C1 segment of cervical spinal cord (tissue), 14 donors: Measurements from ENCODE around the gene RIPK1.

Experiments
- DNase-seq, 14 donors: peaks; one replicate each; lab custom pipeline; 2025; lab: John Stamatoyannopoulos, UW

The RIPK1 gene

DNA sequence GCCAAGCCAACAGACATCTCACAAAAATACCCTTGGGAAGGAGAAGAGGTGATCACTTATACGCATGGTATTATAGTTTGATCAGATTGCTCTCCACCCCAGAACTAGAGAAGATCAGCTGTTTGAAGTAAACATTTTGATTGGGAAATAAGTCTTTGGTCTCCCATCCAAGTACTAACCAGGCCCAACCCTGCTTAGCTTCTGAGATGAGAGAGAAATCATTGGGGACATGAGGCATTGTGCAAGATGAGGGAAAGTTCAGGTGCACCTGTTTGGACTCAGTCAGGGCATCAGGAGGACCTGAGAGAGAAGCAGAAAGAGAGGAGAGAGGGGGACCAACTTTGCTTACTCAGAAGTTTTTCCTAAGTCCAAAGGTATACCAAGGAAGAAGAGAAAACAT lies 11.4 kb downstream of the RIPK1 start:
- DNase-seq, result no peak

DNA sequence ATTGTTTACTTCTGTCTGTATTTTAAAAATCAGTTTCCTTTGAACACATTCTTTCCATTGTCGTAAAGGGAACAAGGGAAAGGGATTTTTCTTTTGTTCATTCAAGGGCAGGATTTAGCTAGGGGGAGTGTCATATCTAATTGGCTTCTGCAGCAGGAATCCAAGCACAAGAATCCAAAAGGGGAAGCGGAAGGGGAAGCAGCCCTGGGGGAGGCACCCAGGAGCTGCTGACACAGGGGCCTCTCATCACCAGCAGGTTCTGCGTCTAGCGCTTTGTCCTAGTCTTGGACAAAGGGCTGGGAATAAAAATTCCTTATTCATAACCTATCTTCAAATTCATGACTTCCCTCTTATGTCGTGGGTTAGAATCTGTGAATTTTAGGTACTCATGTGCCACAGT lies 13.7 kb downstream of the RIPK1 start:
- DNase-seq, result peak in 7 of 14 donors; percentile 2 to 32 (median 10)

DNA sequence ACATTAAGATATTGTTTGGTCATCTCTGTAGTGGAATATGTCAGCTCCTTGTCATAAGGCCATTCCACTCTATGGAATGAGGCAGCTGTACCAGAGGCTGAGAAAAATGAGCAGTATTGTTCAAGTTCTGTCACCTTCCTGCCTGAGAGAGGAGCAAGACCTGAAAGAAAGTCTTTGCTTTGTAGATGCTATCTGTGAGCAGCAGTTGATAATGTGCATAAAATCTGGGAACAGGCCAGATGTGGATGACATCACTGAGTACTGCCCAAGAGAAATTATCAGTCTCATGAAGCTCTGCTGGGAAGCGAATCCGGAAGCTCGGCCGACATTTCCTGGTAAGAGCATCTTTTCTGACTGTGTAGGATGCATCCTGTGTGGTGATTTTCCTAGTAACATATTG lies 16.8 kb downstream of the RIPK1 start:
- DNase-seq, result peak in 1 of 14 donors; percentile 17

DNA sequence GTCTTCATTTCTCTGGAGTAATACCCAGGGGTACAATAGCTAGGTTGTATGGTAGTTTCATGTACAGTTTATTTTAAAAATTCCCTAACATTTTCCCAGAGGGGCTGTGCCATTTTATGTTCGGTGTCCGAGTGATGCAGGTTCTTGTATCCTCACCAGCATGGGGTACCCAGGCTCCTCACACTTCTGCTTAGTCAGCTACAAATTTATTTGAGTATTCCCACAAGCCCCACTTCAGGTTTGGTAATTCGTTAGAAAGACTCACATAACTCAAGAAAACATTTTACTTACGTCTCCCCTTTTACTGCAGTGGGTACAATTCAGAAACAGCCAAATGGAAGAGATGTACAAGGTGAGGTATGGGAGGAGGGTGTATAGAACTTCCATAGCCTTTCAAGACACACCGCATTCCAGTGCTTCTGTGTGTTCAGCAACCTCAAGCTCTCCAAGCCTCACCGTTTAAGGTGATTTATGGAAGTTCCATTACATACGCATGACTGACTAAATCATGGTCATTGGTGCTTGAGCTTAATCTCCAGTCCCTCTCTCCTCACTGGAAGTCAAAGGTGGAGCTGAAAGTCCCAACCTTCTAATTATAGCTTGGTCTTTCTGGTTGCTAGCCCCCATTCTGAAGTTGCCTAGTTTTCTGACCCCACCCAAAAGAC lies 18.1 kb downstream of the RIPK1 start:
- DNase-seq, result no peak

DNA sequence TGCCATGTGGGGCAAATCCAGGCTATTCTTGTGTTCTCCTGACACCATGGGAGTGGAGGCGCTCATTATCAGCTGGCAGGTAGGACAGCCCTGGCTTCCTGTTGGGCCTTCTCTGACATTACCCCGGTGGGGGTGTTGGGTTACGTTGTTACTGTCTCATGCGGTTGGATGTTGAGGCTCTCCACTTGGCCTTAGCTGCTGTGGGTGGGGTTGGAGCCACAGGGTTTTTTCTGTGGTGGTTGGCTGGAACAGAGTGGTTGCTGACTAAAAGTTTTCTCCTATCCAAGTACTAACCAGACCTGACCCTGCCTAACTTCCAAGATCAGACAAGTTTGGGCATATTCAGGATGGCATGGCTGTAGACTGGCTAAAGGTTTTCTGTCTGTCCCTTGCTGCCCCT lies 20.2 kb downstream of the RIPK1 start:
- no peak for DNase-seq

DNA sequence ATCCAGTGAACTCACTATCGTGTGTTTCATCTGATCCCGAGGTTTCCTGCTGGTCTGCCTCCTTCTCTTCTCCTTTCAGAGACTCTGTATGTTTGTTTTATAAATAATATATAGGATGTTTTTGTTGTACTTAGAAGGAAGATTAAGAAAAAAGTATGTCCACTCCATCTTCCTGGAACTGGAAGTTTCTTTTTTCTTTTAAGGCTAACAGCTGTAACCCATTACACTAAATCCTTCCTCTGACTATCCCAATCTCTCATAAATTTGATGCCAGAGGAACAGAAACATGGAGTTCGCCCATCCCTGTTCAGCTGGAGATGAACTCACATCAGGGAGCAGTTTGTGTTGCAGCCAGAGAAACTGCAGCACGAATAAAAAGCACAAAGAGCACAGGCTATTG lies 20.7 kb downstream of the RIPK1 start:
- DNase-seq, result no peak

DNA sequence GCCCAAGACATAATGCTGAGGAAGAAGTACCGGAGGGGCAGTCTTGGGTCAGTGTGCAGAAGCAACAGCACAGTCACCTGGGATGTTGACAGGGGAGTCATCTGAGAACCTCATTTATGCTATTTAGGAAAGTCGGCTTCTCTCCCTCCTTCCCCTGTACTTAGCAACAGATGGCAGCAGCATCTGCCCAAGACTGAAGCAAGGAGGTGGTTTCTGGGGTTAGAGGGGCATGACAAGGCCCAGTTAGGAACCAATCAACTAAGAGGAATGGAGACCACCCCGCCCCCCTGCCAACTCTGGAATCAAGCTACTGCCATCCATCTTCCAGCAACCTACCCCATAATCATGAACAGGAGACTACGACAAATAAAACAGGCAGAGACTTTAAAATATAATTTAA lies 21.7 kb downstream of the RIPK1 start:
- DNase-seq, result no peak

DNA sequence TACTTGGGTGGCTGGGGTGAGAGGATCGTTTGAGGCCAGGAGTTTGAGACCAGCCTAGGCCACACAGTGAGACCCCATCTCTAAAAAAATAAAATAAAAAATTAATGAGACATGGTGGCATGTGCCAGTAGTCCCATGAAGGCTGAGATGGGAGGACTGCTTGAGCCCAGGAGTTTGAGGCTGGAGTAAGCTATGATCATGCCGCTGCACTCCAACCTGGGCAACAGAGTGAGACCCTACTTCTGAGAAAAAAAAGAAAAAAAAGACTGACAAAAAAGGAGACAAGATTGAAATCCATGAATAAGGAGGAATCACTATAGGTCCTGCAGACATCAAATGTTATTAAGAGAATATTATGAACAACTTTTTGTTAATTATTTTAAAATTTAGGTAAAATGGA lies 26.5 kb downstream of the RIPK1 start:
- DNase-seq, result no peak

DNA sequence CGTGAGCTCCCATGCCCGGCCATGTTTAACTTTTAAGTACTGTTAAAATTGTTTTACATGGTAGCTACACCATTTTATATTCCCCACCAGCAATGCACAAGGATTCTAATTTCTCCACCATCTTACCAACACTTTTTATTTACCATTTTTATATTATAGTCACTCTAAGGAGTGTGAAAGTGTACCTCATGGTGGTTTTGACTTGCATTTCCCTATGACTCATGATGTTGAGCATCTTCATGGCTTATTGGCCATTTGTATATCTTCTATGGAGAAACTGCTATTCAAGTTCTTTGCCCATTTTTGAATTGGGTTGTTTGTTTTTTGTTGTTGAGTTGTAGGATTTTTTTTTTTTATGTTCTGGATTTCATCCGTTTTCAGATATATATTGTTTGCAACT lies 34.6 kb downstream of the RIPK1 start:
- no peak for DNase-seq

DNA sequence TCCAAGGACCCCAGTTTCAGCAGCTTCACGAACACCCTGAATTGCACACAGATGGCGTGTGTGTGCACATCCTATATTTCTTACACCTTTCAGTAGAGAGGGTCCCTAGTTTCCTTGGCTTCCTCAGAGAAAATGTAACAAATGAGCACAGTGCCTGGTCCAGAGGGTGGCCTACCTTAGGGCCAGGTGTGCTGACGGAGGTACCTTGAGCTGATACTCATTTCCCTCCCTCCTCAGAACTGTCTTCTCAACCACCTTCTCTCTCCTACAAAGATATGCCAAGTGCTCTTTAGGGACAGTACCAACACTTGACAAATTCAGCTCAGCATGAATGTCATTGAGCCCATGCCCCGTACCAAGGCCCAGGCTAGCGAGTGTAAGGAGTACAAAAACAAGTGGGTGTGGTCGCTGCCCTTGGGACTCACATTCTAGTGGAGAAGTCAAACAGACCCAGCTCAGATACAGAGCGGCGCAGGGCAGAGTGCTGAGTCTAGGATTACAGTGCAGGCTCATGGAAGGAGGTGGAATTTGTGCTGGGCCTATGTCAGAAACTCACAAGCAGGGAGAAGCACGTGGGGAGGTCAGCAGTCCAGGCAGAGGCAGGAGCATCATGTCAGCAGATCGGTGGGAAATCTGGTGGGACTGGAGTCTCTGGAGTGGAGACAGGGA lies 40.6 kb downstream of the RIPK1 start:
- no peak for DNase-seq

DNA sequence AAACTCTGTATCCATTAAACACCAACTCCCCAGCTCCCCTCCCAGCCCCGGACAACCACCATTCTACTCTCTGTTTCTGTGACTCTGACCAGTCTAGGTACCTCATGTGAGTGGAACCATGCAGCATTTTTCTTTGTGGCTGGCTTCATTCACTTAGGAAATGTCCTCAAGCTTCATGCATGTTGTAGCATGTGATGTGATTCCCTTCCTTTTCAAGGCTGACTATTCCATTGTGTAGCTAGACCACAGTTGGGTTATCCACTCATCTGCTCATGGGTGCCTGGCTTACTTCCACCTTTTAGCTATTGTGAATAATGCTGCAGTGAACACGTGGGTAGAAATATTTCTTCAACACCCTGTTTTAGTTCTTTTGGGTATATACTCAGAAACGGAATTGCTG lies 41.5 kb downstream of the RIPK1 start:
- DNase-seq, result no peak

DNA sequence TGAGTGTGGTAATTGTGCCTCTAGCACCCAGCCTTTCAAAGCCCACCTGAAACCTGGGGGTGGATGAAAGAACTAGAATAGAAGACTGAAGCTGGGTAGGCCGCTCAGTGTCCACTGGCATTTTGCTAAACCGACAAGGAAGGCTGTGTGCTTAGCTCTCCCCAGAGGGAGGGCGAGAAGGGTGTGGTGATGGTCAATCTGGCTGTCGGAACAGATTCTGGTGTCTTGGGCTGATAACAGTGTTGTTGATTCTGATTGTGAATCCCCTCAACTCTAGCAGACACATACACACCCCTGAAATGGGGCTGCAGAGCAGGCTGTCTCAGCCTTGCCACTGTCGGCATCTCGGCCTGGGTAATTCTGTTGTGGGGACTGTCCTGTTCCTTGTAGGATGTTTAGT lies 46.1 kb downstream of the RIPK1 start:
- no peak for DNase-seq

DNA sequence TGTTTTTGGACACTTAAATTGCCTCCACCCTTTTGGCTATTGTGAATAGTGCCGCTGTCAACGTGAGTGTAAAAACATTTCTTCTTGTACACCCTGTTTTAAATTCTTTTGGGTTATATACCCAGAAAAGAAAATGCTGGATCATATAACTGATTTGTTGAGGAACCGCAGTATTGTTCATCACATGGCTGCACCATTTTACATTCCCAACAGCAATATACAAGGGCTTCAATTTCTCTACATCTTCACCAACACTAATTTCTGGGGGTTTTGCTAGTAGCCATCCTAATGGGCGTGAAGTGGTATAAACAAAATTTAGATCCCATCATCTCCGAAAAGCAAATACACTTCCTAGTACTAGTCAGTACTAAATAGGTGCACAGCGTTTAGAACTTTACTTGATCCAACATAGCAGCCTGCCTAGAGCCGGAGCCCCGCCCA lies 49.6 kb downstream of the RIPK1 start:
- no peak for DNase-seq

DNA sequence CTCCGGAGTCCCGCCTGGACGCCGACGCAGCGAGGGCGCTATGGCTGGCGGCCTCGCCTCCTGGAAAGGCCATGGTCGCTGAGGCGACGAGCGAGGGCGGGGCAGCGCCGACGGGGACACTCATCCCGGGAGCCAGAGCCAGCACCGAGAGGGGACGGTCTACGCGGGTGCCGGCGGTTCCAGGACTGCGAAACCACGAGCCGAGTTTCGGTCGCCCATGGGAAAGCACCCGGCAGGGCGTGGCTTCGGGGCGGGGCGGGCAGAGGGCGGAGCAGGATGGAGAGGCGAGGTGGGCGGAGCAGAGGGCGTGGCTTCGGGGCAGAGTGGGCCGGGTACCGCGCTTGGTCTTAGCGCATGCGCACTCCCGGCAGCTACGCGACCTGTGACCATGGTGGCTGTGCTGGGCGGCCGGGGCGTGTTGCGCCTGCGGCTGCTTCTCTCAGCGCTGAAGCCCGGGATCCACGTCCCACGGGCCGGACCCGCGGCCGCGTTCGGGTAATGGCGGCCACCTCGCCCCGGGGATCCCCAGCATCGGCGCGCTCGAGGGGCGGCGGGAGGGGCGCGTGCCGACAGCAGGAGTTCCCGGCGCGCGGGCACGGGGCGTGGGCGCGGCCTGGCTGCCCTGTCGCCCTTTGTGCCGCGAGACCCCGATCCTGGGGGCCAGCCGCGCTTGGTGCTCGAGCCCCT lies 50.2 kb downstream of the RIPK1 start, which contains the start of gene BPHL:
TSS of gene BPHL (plus strand) at position 359 of the 687 bp plus-strand sequence. CDS start at position 389, 30 bp downstream.
- DNase-seq, result peak; percentile 58 to 98 (median 95)

DNA sequence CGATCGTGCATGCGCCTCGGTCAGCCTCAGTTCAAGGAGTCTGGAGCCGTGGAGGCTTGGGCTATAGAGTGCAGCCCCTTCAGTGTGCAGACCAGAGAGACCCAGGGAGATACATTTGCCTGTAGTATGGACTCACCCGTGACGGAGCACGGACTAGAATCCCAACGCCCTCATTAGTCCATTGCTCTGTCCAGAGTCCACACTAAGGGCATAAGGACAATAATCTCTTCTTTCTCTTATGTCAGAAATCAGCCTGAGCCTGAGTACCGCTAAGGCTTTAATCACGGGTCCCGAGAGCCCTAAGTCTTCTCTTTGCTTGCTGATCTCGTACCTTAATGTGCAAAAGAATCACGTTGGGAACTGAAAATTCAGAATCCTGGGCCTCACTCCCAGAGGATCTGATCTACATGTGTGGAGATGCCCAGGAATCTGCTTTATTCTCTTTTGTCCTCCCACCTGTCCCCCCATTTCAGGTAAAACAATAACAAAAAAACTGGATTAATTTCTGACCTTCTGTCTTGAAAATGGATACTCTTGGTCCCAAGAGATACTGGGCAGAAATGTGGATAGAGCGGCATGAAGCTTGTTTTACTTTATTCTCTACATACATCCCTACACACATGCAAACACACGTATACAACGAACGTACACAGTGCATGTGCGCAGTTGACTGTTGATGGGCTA lies 50.9 kb downstream of the RIPK1 start:
- peak in 1 of 14 donors; percentile 68 for DNase-seq

DNA sequence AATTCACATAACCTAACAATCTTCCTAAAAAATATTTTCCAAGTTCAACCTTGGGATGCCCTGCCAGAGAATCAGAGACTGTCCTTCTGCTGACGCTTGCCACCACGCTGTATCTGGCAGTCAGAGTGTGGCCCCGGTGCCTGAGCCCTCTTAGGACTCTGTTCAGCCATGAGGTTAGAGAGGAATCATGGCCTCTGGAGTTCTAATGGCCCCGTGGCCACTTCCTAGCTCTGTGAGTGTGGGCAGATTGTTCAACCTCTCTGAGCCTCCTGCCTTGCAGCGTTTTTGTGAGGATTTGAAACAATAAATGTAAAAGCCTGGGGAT lies 52.4 kb downstream of the RIPK1 start:
- no peak for DNase-seq

DNA sequence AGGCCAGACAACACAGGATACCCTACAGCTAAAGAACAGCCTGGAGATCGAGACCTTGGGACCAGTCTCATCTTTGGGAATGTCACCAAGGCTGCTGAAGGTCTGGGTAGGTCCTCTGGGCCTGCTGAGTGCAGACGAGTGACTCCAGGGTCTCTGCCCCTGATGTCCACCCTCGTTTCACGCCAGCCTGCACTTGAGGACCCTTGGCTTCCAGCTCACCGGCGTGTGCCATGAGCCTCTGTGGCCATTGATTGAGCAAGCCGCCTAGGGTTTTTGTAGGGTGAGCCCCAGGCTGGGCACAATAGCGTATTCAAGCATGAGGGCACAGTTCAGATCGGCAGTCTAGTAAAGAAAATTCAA lies 54.5 kb downstream of the RIPK1 start:
- no peak for DNase-seq

DNA sequence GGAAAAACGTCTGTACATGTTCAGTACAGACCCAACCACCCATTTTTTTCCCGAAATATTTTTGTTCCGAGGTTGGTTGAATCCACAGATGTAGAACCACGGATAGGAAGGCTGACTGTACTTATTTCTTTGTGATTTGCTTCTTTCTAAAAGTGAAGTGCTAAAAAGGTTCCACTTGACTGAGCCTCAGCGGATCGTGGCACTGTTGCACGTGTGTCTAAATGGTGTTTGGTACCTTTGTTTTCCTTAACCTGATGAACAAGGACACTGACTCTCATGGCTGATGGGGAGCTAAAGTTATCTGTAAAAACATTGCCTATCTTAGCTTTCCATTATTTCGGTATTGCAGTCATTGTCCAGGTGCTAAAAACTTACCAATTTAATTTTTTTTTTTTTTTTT lies 56.4 kb downstream of the RIPK1 start:
- DNase-seq, result no peak

DNA sequence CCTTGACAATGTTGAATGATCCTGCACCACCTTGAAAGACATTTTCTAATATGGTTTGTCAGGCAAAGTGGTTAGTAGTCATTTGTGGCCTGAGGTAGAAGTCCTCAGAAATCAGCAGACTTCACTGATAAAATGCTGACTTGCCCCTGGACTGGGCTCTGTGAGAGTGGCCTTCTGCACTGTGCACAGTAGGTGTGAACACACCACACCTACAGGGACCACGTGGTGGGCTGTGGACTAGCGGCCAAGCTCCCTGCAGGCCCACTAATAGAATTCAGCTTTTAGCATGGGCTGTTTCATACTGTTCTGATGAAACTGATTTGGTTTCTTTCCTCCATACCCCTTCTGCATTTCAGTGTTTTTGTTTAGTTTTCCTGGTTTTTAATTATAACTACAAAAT lies 57.5 kb downstream of the RIPK1 start:
- peak in 1 of 14 donors; percentile 1 for DNase-seq

DNA sequence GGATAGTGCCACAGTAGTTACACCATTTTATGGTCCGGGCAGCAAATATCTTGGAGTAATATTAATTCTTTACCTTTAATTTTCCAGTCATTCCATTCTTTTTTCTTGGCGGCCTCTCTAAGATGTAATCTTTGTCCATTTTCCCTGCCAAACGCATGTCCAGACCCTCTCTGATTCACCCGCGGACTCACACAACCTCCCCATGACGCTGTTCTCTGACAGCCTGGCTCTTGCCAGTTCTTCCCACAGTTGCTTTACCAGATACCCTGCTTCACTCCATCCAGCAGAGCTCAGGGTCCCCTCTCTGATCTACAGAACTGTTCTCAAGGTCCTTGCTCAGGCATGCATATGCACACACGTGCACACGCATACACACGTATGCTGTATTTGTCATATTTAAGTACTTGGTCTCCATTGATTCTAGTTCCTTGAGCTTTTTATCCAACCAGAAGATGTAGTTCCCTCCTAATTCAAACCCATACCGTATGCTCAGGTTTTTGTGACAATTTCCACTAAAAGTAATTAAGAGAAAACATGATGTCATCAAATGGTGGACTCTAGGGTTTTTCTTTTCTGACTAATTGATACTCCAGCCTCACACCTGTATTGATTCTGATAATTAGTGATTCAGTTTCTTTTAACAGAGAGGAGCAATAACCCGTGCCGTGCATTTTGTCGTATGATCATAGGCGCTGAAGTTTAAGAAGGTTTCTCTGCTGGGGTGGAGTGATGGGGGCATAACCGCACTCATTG lies 60.2 kb downstream of the RIPK1 start:
- no peak for DNase-seq

DNA sequence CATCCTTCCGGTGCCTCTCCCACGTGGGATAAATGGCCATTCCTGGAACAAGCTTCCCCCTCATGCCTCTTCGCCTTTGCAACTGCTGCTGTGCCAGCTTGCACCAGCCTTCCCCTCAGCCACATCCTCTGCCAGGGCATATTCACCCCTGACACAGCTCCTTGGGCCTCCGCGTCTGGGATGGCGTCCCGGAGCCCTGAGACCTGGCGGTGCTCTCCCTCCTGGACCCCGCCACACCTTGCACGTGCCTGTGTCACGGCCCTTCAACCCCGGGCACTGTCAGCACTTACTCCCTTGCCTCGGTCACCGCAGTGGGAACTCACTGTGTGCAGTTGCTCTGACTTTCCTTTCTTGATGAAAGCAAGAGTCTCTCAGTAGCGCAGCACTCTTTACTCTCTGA lies 63.4 kb downstream of the RIPK1 start:
- DNase-seq, result no peak

DNA sequence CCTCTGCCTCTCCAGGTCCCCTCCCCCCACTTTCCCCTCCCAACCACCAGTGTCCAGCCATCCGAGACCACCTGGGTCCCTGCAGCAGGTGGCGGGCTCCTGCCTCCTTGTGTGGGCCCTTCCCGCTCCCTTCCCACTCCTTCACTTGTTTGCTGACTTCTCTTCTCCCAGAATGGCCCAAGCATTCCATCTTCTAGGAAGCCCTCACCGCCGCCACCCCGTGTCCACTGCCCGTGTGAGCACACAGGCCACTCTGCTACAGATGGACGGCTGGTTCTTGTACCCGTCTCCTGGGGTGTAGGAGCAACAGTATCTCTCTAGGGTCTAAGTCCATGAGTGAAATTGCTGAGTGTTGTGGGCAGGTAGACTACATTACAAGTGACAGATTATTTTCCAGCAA lies 65.2 kb downstream of the RIPK1 start:
- no peak for DNase-seq
